UCSD-AML1 (cell line): ENCODE measurements around the gene PSPN.

ENCODE experiments used
- DNase-seq: peaks from one replicate; lab custom pipeline; 2025; ENCODE audit not compliant: unreplicated experiment; lab: John Stamatoyannopoulos, UW

Gene PSPN

GRCh38 chr19:6375411-6376010 is at the start of gene PSPN:
PSPN (minus strand) TSS chr19:6375933; CDS start chr19:6375849, 84 bp downstream.
- no peak for DNase-seq

GRCh38 chr19:6424939-6425731 is 49.4 kb upstream of the PSPN start:
- DNase-seq = peak; percentile 99

GRCh38 chr19:6424195-6424938 is 48.6 kb upstream of the PSPN start, which contains the start of gene KHSRP:
KHSRP (minus strand) TSS chr19:6424811; CDS start chr19:6424701, 110 bp downstream.
- DNase-seq = peak; percentile 36

GRCh38 chr19:6423499-6424194 is 47.9 kb upstream of the PSPN start:
- peak; percentile 45 for DNase-seq

GRCh38 chr19:6421075-6422014 is 45.6 kb upstream of the PSPN start:
- DNase-seq = no peak

GRCh38 chr19:6418562-6418932 is 42.8 kb upstream of the PSPN start:
- DNase-seq = no peak

- DNase-seq = no peak
These were observed 42.2 kb upstream of the PSPN start for GRCh38 chr19:6417713-6418561.

GRCh38 chr19:6416658-6417405 is 41.1 kb upstream of the PSPN start:
- no peak for DNase-seq

- no peak for DNase-seq
These were observed 40.0 kb upstream of the PSPN start for GRCh38 chr19:6415591-6416190.

- DNase-seq = no peak
These were observed 39.3 kb upstream of the PSPN start for GRCh38 chr19:6414793-6415590.

GRCh38 chr19:6413721-6414643 is 38.2 kb upstream of the PSPN start:
- DNase-seq = no peak

GRCh38 chr19:6413291-6413690 is 37.6 kb upstream of the PSPN start:
- no peak for DNase-seq

- peak; percentile 38 for DNase-seq
These were observed 36.8 kb upstream of the PSPN start for GRCh38 chr19:6412447-6413091.

- DNase-seq = no peak
These were observed 36.3 kb upstream of the PSPN start for GRCh38 chr19:6412061-6412446.

GRCh38 chr19:6409346-6409745 is 33.6 kb upstream of the PSPN start:
- no peak for DNase-seq

- DNase-seq = no peak
These were observed 30.7 kb upstream of the PSPN start for GRCh38 chr19:6406401-6406800.
